DOHH2 (cell line): ENCODE results near the gene DNAJC11.

Experiments used
- CTCF ChIP-seq: fragments of 200-600 bp; sonication (generic); IDR thresholded peaks from one replicate; pipeline ENCODE4 v1.5.1; 2014; ENCODE audit warnings: antibody characterized with exemption, mild to moderate bottlenecking, low read depth, low read length; ENCODE audit not compliant: poor library complexity, severe bottlenecking
- EZH2phosphoT487 ChIP-seq: fragments of 200-600 bp; sonication (generic); IDR thresholded peaks from 2 replicates; pipeline ENCODE4 v1.6.1; 2017; ENCODE audit warnings: borderline replicate concordance, mild to moderate bottlenecking, antibody characterized with exemption, low read length, moderate library complexity, mixed read lengths

DNA sequence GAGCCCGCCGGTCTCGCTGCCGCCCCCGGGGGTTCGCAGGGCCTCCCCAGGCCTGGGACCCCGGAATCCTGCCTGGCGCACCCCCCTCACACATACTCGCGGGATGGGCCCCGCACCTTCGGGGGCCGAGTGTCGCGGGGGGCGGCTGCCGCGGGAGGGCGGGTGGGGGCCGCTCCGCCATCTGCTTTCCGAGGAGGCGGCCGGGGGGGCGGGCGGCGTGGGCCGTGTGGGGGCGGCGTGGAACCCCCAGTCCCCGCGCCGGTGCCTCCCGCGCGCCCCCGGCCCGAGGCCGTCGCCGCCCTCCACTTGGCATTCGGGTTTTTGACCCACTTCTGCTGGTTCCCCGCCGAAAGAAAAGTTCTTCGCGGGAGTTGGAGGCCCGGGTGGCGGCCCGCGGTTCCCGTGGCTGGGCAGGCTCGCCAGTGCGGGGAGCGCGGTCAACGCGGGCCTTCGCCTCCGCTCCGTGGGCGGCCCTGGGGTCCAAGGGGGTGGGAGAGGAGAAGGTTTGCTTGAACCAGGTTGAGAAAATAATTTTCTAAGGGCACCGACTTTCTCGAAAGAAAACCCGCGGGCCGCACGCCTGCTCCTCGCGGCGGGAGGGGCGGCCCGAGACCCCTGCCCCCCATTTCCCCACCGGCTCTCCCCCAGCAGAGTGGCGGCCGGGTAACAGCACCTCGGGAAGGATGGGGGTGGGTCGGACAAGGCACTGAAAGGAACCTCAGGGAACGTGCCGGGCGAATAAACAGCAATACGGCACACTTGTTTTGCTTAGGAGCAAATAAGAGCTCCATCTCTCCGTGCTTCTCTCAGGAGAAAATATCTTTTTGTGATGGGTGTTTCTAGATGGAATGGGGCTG, 86.5 kb downstream of the DNAJC11 start:
- no peak for TF ChIP-seq CTCF
- TF ChIP-seq EZH2phosphoT487: no peak
